ENCODE results near the gene LMBRD1.
"Not testable (repeated sequence)": the region's sequence is repeated elsewhere in the genome, so short reads cannot be mapped to it uniquely, and the experiment has no call there.

The LMBRD1 gene

DNA sequence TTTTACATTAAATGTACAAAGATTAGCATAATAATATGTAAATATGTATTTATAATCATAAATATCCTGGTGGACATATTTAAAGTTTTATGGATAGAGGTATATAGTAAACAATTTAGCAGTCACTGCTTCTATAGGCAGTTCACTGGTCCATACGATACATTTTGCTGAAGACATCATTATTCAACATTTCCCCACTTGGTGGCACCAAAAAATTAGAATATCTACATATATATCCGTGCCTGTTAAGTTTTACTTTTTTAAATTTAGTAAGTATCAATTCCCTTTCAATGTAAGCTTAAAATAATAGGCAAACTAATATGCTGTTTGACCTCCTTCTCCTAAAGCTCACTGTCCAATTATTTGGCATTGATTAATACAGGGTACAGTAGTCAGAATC is 64.2 kb downstream of the LMBRD1 start:
- DNase-seq, result peak; percentile 2

DNA sequence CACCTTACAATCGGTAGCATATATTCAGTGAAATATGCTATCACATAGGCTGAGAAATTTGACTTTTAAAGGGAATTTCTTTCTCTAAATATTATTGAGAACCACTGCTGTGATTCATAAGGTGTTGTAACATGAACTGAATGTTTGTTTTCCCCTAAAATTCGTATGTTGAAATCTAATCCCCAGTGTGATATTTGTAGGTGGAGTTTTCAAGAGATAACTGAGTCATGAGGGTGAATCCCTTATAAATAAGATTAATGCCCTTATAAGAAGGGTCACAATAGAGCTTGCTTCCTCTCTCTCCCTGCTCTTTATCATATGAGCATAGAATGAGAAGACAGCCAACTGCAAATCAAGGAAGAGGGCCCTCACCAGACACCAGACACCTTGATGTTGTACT is 64.8 kb downstream of the LMBRD1 start:
- DNase-seq, result peak; percentile 1

- DNase-seq, result no peak
These were observed 66.8 kb downstream of the LMBRD1 start for GRCh38 chr6:69729870-69730449.

DNA sequence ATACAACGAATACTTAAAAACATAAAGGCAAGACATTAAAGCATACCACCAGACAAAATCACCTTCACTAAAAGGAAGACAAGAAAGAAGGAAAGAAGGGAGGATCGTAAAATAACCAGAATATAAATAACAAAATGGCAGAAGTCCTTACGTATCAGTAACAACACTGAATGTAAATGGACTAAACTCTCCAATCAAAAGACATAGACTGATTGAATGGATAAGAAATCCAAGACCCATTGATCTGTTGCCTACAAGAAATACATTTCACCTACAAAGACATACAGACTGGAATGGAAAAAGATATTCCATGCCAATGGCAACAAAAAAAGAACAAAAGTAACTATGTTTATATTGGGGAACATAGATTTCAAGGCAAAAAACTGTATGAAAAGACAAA is 74.1 kb downstream of the LMBRD1 start:
- no peak for DNase-seq

- no peak for DNase-seq
These were observed 77.1 kb downstream of the LMBRD1 start for GRCh38 chr6:69719602-69720193.

DNA sequence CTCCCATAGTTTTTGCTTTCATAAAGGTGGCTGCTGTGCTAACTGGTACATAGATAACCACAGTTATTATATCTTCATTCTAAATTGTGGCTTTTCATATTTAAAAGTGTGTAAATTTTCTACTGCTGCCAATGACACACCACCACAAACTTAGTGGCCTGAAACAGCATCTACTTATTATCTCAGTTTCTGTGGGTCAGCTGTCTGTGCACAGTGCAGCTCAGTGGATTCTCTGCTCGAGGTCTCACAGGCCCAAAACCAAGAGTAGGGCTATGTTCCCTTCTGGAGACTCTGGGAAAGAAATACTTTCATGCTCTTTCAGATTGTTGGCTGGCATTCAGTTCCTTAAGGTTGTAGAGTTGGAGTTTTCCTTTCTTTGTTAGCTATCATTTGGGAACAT is 90.1 kb downstream of the LMBRD1 start:
- no peak for DNase-seq

GRCh38 chr6:69705954-69706353 is 90.9 kb downstream of the LMBRD1 start:
- no peak for DNase-seq

DNA sequence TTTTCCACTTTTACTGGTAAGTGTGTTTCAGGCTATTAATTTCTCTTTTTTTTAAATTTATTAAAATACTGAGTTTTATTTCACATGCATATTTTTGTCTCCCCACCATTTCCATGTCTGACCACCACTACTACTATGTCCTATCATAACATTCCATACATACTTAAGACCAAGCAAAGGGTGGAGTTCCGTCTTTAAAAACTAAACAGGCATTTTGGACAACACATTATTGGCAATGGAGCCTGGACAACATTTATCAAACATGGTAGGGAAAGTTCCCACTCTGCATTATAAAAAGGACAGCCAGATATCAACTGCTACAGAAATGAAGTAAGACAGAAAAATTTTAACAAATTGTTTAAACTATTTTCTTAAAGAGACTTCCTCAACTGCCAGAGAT is 91.9 kb downstream of the LMBRD1 start:
- no peak for DNase-seq

GRCh38 chr6:69699655-69700054 is 97.2 kb downstream of the LMBRD1 start:
- no peak for DNase-seq

- no peak for DNase-seq
These were observed 100.5 kb downstream of the LMBRD1 start for GRCh38 chr6:69696273-69696672.

GRCh38 chr6:69693762-69694161 is 103.0 kb downstream of the LMBRD1 start:
- no peak for DNase-seq

GRCh38 chr6:69690986-69691385 is 105.8 kb downstream of the LMBRD1 start:
- no peak for DNase-seq

- DNase-seq, result no peak
These were observed 116.5 kb downstream of the LMBRD1 start for GRCh38 chr6:69680302-69680701.

GRCh38 chr6:69673298-69673697 is 123.5 kb downstream of the LMBRD1 start:
- DNase-seq, result no peak

DNA sequence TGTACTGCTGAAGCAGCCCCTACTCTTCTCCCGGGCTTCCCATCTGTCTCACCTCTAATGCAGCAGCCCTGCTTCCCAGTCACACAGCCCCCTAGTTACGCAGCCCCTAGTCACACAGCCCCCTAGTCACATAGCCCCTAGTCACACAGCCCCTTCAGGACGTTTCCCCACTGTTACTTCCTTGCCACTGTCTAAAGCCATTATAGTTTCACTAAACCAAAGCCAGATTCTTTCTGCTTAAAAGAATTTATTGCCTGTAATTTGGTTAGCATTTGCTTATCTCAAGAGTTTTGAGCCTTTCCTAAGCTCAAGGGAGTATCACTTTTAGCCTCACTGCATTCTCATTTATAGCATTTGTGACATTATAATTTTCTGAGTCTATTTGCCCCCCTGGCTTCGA is 127.9 kb downstream of the LMBRD1 start:
- no peak for DNase-seq

GRCh38 chr6:69666779-69667178 is 130.0 kb downstream of the LMBRD1 start:
- DNase-seq, result not testable (repeated sequence)

- no peak for DNase-seq
These were observed 131.4 kb downstream of the LMBRD1 start for GRCh38 chr6:69665437-69665836.

DNA sequence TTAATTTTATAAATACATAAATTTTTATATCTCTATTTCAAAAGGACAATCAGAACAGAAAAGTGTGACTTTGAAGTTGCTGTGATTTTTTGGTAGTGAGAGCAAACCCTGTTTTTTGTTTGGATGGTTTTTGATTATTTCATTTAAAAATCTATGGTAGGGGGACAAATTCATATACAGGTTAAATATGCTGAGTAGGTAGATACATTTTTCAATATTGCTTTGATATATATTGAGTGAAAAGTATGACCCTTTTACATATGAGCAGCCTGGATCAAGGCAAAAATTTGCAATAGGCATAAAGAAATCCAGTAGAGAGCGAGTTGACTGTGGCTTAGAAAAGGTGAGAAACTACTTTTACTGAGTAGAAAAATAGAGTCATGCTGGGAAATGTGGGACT is 132.3 kb downstream of the LMBRD1 start:
- no peak for DNase-seq

- no peak for DNase-seq
These were observed 133.6 kb downstream of the LMBRD1 start for GRCh38 chr6:69663215-69663614.

DNA sequence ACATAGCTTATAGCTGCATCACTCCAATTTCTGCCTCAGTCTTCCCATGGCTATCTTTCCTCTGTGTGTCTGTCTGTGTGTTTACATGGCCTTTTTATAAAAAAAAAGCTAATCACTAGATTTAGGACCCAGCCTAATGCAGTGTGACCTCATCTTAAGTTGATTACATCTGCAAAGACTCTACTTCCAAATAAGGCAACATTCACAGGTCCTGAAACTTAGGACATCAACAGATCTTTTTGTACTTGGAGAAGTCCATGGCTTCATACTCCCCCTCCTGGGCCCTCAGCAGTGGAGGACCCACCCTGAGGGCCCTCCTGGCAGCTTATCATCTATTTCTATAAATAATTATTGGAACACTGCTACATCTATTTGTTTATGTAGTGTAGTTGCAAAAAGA is 146.1 kb downstream of the LMBRD1 start:
- DNase-seq, result no peak

GRCh38 chr6:69647726-69648125 is 149.1 kb downstream of the LMBRD1 start:
- DNase-seq, result no peak

- no peak for DNase-seq
These were observed 153.1 kb downstream of the LMBRD1 start for GRCh38 chr6:69643688-69644087.

- no peak for DNase-seq
These were observed 163.9 kb downstream of the LMBRD1 start for GRCh38 chr6:69632932-69633331.

DNA sequence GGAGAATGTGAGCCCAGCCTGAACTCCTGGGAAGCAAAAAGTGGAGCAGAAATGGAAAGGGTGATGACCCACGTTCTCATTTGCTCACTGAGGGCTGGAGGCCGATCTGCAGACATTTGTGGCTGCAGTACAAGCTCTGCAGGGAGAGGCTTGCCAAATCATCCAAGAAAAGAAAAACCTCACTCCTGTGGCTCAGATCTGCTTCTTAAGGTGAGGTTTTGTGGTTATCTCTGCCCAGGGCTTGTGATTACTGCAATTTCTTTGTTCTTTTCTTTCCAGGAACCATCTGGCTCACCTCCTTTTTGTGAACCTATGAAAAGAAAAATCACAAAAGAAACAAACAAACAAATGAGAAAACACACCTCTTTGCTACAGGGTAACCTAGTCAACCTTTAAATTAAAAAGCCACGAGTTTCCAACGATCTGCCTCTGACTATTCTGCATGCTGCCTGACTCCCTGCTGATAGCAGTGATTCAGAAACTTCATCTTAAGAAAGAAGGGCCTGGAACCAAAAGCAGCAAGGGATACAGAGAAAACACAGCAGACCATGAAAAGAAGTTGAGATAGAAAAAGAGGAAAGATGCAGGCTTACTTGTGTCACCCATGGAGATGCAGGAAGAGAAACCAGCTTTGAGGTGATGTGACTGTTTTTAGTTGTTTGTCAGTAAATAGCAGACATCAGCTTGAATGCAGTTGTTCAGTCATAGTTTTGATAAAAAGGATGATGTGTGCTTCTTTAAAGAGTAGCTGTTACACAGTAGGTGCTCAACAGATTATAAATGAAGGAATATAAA is 165.1 kb downstream of the LMBRD1 start:
- DNase-seq, result no peak
